K562 (cell line): ENCODE results near the gene PPY.
"Not testable (repeated sequence)": the region's sequence is repeated elsewhere in the genome, so short reads cannot be mapped to it uniquely, and the experiment has no call there.

Experiments used
- CHD2 ChIP-seq: IDR thresholded peaks from 2 replicates; pipeline ENCODE4 v1.6.1; 2011; ENCODE audit warnings: low read depth, low read length
- EZH2 ChIP-seq: IDR thresholded peaks from 2 replicates; pipeline ENCODE4 v1.6.1; 2012; ENCODE audit warnings: low read depth, mild to moderate bottlenecking, inconsistent platforms, low read length, borderline replicate concordance
- RAD21 ChIP-seq, 2 experiments: fragments of 250-450 bp in 1 of 2; fragments of 450-650 bp in 1 of 2; sonication (Bioruptor Pico) in 1 of 2; formaldehyde crosslinking in 1 of 2; IDR thresholded peaks in 1 of 2; conservative IDR thresholded peaks in 1 of 2; 2 replicates each; pipeline versions ENCODE4 v1.4.0 to v1.8.0; 2020 to 2022; ENCODE audit warnings: mild to moderate bottlenecking in 2 of 2, moderate library complexity in 1 of 2
- ZNF121 ChIP-seq: sonication (generic); formaldehyde crosslinking; conservative IDR thresholded peaks from 2 replicates; pipeline ENCODE4 v1.8.0; 2022; ENCODE audit warnings: missing genetic modification reagents
- TF ChIP-seq, protein P1 (sequence below), 3 experiments: IDR thresholded peaks in 2 of 3; conservative IDR thresholded peaks in 1 of 3; 2 replicates each; pipeline ENCODE4 v1.5.1; 2011 to 2012; ENCODE audit warnings: low read length in 3 of 3, mild to moderate bottlenecking in 3 of 3, control low read depth in 2 of 3, improper control_type of control experiment in 1 of 3, inconsistent platforms in 1 of 3, low read depth in 1 of 3, mixed read lengths in 1 of 3, moderate library complexity in 1 of 3; ENCODE audit not compliant: insufficient read depth in 2 of 3

DNA sequence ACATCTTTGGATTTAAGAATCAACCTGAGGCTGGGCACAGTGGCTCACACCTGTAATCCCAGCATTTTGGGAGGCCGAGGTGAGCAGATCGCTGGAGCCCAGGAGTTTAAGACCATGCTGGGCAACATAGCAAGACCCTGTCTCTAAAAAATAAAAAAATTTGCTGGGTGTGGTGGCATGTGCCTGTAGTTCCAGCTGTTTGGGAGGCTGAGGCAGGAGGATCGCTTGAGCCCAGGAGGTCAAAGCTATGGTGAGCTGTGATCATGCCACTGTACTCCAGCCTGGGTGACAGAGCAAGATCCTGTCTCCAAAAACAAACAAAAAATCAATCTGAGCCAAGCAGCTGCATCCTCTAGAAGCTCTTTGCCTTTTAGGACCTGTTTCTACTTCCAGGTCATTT, 2.8 kb downstream of the PPY start:
- not testable (repeated sequence) for TF ChIP-seq EZH2; CHD2; ZNF121 (CRISPR knock-in tag); RAD21 (CRISPR knock-in tag; conservative IDR thresholded peaks at IDR 0.05 in 1 of 2, IDR thresholded peaks at IDR 0.05 in 1 of 2)
- TF ChIP-seq, protein P1, sequence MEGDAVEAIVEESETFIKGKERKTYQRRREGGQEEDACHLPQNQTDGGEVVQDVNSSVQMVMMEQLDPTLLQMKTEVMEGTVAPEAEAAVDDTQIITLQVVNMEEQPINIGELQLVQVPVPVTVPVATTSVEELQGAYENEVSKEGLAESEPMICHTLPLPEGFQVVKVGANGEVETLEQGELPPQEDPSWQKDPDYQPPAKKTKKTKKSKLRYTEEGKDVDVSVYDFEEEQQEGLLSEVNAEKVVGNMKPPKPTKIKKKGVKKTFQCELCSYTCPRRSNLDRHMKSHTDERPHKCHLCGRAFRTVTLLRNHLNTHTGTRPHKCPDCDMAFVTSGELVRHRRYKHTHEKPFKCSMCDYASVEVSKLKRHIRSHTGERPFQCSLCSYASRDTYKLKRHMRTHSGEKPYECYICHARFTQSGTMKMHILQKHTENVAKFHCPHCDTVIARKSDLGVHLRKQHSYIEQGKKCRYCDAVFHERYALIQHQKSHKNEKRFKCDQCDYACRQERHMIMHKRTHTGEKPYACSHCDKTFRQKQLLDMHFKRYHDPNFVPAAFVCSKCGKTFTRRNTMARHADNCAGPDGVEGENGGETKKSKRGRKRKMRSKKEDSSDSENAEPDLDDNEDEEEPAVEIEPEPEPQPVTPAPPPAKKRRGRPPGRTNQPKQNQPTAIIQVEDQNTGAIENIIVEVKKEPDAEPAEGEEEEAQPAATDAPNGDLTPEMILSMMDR (IDR thresholded peaks at IDR 0.05 in 2 of 3, conservative IDR thresholded peaks at IDR 0.05 in 1 of 3; ENCODE audit: insufficient read depth in 2 of 3, low read depth in 1 of 3, low read length in 3 of 3), result not testable (repeated sequence)
